Activated CD8-positive, alpha-beta memory T cell treated with anti-CD3 and anti-CD28 coated beads for 48 hours (primary cell): ENCODE data around the gene CNMD.

ENCODE experiments used
- DNase-seq, 3 experiments: peaks; one replicate each; pipeline ENCODE4 v3.0.0-alpha.2; 2020; ENCODE audit warnings: low read depth in 2 of 3, low spot score in 2 of 3

Gene CNMD

GRCh38 chr13:52739468-52740071, at the start of gene CNMD:
Gene CNMD (minus strand): TSS chr13:52739820. CDS start chr13:52739701, 119 bp downstream.
- DNase-seq, result no peak

DNA sequence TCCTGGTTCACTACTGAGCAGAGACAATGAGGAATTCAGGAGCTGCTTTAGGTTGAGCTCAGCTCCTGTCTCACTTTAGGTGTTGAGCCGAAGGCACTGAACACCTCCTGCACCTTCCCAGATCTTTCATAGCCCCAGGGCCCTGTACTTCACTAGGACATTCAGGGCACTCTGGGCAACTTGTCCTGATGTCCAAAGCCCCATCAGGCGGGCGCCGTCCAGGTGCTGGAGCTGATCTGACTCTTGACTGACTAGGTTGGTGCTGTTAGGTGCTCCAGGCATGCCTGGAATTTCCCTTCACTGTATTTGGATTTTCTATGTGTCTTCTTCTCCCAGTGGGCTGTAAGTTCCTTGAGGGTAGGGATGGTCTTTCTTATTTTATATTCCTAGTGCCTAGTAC, 48.4 kb upstream of the CNMD start:
- no peak for DNase-seq

- no peak for DNase-seq
Measured at GRCh38 chr13:52787235-52787634, 47.6 kb upstream of the CNMD start.

- no peak for DNase-seq
Measured at GRCh38 chr13:52786766-52787165, 47.1 kb upstream of the CNMD start.

DNA sequence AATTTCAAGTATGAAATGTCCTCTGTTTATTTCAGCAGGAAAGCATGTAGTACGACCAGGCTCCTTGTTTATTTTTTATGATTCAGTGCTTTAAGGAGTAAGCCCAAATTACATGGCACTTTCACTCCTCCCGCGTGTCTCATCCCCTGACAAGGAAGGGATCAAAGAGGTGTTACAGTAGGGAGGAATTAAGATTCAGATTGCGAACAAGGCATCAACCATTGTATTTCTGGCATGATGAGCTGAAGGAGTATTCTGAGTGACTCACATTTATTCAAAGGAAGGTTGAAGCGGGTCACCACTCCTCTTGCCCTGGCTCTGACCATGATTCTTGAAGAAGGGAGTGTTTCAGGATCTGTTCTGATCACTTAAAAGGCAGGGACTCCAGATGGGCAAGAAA, 46.1 kb upstream of the CNMD start:
- no peak for DNase-seq

DNA sequence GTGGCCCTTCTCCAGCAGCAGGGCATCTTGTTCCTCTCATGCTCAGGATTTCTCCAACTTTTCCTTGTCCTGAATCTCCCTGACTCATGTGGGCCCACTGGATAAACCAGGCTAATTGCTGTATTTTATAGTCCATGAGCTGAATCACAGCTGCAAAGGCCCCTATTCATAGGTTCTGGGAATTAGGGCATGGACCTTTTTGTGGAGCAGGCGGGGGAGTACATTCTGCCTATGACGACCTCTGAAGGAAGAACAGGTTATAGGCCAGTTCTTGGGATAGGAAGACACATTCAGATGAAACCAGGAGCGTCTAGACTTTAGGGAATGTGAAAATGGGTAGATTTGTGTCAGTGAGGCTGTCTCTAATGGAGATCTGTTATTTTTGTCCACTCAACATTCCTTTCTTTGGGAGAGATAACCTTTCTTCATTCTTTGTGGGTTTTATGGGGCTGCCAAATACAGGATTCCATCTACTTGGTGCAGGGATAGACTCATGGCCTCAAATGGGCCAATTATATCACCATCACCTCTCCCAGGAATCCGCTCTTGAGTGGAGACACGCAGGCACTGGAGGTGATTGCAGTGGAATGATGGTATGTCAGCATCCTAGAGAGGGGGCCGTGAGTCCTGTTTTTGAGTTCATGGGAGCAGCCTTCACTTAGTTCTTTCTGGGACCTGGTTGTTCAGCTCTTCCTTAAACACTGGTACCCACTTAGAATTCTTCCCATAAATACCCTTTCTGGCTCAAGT, 45.1 kb upstream of the CNMD start:
- no peak for DNase-seq

GRCh38 chr13:52783943-52784342, 44.3 kb upstream of the CNMD start:
- no peak for DNase-seq

- no peak for DNase-seq
Measured at GRCh38 chr13:52782471-52783448, 43.1 kb upstream of the CNMD start.

DNA sequence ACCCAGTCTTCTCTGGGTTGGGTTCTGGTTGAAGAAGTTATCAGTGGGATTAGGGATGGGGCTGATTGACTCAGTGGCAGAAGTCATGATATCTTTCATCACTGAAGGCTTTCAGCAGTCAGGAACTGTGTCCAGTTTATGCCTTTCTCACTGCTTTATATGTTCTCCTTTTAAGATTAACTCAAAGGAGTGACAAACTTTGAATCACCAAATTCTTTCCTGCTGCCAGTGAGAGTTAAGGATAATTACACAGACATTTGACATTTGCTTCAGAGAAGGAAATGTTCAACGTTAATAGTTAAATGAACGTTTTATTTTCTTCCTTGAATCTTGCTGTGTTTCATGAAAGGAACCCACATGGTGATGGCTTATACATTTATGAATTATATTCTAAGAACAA, 41.0 kb upstream of the CNMD start:
- DNase-seq, result no peak

DNA sequence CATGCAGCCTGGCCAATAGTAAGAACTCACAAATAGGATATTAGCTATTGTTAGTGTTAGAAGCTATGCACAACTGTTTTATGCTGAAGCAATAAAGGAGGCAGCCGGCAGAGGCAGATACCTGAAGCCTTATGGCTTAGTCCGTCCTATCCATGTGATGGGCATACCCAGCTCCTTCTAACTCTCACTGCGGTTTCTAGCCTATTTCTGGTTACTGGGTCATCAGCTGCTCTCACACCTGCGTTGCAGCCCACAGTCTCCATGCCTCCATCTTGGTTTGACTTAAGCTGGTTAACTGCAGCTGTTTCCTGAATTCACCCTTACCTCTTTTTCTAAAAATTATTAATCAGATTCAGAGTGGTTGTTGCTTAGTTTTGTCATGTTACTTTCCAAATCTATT, 40.5 kb upstream of the CNMD start:
- no peak for DNase-seq

GRCh38 chr13:52779103-52779502, 39.5 kb upstream of the CNMD start:
- DNase-seq, result no peak

DNA sequence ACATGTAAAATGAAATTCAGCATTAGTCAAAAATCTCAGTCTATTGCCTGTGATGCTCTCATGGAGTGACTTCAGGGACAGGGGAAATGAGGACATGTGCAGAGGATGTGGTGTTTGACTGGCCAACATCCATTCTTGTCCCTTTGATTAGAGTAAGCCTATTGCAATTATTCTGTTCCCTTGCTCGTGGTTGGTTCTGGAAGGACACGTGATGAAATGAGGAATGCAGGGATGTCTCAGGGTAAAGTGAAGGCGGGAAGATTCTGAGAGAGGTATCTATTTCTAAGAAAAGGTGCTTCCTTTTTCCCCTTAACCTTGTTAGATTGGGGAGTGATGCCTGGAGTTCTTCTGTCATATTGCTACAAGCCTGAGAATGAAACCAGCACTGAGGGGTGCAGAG, 37.1 kb upstream of the CNMD start:
- DNase-seq, result no peak

GRCh38 chr13:52775511-52775910, 35.9 kb upstream of the CNMD start:
- DNase-seq, result no peak

DNA sequence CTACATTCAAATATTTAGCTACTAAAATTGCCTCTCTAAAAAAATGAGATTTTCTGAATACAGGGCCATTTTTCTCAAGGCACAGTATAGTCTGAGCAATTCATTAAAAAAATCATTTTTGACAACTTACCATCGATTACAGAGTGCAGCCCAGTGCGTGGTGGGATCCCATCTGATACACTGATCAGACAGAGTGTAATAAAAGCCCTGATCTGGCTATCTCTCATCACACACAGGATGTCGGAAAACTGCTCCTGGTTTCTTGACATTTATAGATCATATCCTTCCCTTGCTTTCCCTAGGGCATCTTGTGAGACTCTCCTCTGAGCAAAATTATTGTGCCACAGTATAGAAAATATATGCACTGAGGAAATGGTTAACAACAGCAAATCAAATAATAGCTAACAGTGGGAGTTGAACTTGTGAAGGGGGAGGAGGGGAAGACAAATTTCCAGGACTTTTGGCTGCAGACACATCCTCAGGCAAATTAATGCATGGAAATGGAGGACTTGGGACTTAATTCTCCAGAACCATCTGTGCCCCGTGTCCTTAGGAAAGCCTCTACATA, 28.4 kb upstream of the CNMD start:
- no peak for DNase-seq

- DNase-seq, result no peak
Measured at GRCh38 chr13:52765611-52766390, 26.2 kb upstream of the CNMD start.

DNA sequence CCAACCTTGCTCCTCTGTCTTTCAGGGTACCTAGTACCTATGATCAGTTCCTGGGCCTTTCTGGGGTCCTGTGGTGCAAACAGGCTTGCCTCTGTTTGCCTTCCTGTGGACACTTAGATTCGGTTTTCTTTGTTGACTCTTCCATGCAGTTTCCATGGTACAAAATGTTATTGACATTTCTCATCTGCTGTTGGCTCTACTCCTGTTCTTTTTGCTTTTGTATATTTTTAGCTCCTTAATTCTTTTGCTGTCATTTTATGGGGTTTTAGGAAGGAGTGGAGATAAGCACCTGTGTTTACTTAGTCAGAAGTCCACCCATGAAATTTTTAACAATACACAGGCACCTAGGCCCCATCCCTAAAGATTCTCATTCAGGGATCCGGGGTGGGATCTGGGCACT, 20.5 kb upstream of the CNMD start:
- DNase-seq, result no peak

- DNase-seq, result no peak
Measured at GRCh38 chr13:52758114-52758513, 18.5 kb upstream of the CNMD start.

GRCh38 chr13:52751196-52751595, 11.6 kb upstream of the CNMD start:
- DNase-seq, result no peak

- DNase-seq, result no peak
Measured at GRCh38 chr13:52750713-52751112, 11.1 kb upstream of the CNMD start.

- no peak for DNase-seq
Measured at GRCh38 chr13:52749419-52749818, 9.8 kb upstream of the CNMD start.

- DNase-seq, result no peak
Measured at GRCh38 chr13:52746141-52746540, 6.5 kb upstream of the CNMD start.
